HTERT RPE-1 (cell line): ENCODE measurements around the gene SFTPB.

Experiments
- in situ Hi-C: fragments of 300-500 bp; cut with MboI; formaldehyde crosslinking; loops from 4 replicates; pipeline ENCODE4 v1.14.3; 2020; ENCODE audit warnings: low sequenced_read_pairs

The SFTPB gene

GRCh38 chr2:85668009-85668856, at the start of gene SFTPB:
Gene SFTPB (minus strand): TSS chr2:85668199. CDS start chr2:85668183, 16 bp downstream.
- in situ Hi-C loops: no loop called here

GRCh38 chr2:85717308-85718008, 49.5 kb upstream of the SFTPB start:
- in situ Hi-C loops: loop anchor here (25.0 kb wide), 1 partner anchor 95 kb away; no protein-coding TSS in a partner anchor

GRCh38 chr2:85716346-85716914, 48.4 kb upstream of the SFTPB start:
- in situ Hi-C loops: loop anchor here (25.0 kb wide), 1 partner anchor 96 kb away; no protein-coding TSS in a partner anchor

GRCh38 chr2:85714841-85715240, 46.8 kb upstream of the SFTPB start:
- in situ Hi-C loops: loop anchor here (25.0 kb wide), 1 partner anchor 97 kb away; no protein-coding TSS in a partner anchor

- in situ Hi-C loops: loop anchor here (25.0 kb wide), 1 partner anchor 98 kb away; no protein-coding TSS in a partner anchor
Measured at GRCh38 chr2:85714421-85714820, 46.4 kb upstream of the SFTPB start.

- in situ Hi-C loops: loop anchor here (25.0 kb wide), 1 partner anchor 98 kb away; no protein-coding TSS in a partner anchor
Measured at GRCh38 chr2:85713836-85714235, 45.8 kb upstream of the SFTPB start.

GRCh38 chr2:85712849-85713612, 45.0 kb upstream of the SFTPB start:
- in situ Hi-C loops: loop anchor here (25.0 kb wide), 1 partner anchor 99 kb away; no protein-coding TSS in a partner anchor

- in situ Hi-C loops: loop anchor here (25.0 kb wide), 1 partner anchor 100 kb away; no protein-coding TSS in a partner anchor
Measured at GRCh38 chr2:85712336-85712735, 44.3 kb upstream of the SFTPB start.

- in situ Hi-C loops: loop anchor here (25.0 kb wide), 1 partner anchor 101 kb away; no protein-coding TSS in a partner anchor
Measured at GRCh38 chr2:85711578-85712060, 43.6 kb upstream of the SFTPB start.

- in situ Hi-C loops: loop anchor here (25.0 kb wide), 1 partner anchor 101 kb away; no protein-coding TSS in a partner anchor
Measured at GRCh38 chr2:85710687-85711577, 42.9 kb upstream of the SFTPB start.

- in situ Hi-C loops: loop anchor here (25.0 kb wide), 1 partner anchor 103 kb away; no protein-coding TSS in a partner anchor
Measured at GRCh38 chr2:85709401-85709811, 41.4 kb upstream of the SFTPB start.

GRCh38 chr2:85708641-85709040, 40.6 kb upstream of the SFTPB start:
- in situ Hi-C loops: loop anchor here (25.0 kb wide), 1 partner anchor 104 kb away; no protein-coding TSS in a partner anchor

GRCh38 chr2:85707304-85707703, 39.3 kb upstream of the SFTPB start:
- in situ Hi-C loops: loop anchor here (25.0 kb wide), 1 partner anchor 105 kb away; no protein-coding TSS in a partner anchor

GRCh38 chr2:85706599-85707296, 38.7 kb upstream of the SFTPB start:
- in situ Hi-C loops: loop anchor here (25.0 kb wide), 1 partner anchor 106 kb away; no protein-coding TSS in a partner anchor

GRCh38 chr2:85706063-85706462, 38.1 kb upstream of the SFTPB start:
- in situ Hi-C loops: loop anchor here (25.0 kb wide), 1 partner anchor 106 kb away; no protein-coding TSS in a partner anchor

GRCh38 chr2:85705680-85706039, 37.7 kb upstream of the SFTPB start:
- in situ Hi-C loops: loop anchor here (25.0 kb wide), 1 partner anchor 107 kb away; no protein-coding TSS in a partner anchor

GRCh38 chr2:85704800-85705679, 37.0 kb upstream of the SFTPB start:
- in situ Hi-C loops: loop anchor here (25.0 kb wide), 1 partner anchor 107 kb away; no protein-coding TSS in a partner anchor
